Neural cell (in vitro differentiated cells): ENCODE measurements around the gene MYBPC2. TPM values are rescaled to one million over a fixed set of nuclear protein-coding genes. Genes with fewer than 3 reads are reported as not detected.

Source experiments
- H2AFZ ChIP-seq: fragments of 200-600, 300-800 bp; sonication (generic), shearing (Covaris generic); 2 replicates; pipeline ENCODE4 v1.6.0; 2014; ENCODE audit warnings: low read depth, mild to moderate bottlenecking, antibody characterized with exemption, low read length, moderate library complexity
- H3F3A ChIP-seq: fragments of 200-600 bp; shearing (Covaris generic); 2 replicates; pipeline ENCODE4 v1.6.1; 2016; ENCODE audit warnings: mild to moderate bottlenecking, moderate library complexity, mixed read lengths, antibody characterized with exemption, low read length; ENCODE audit not compliant: insufficient read depth, poor library complexity, severe bottlenecking
- H3K27ac ChIP-seq: fragments of 200-600, 300-800 bp; sonication (generic), shearing (Covaris generic); 2 replicates; pipeline ENCODE4 v1.5.1; 2014; ENCODE audit warnings: mild to moderate bottlenecking, low read length, moderate library complexity
- H3K27me3 ChIP-seq: fragments of 300-800, 200-600 bp; sonication (generic), shearing (Covaris generic); 2 replicates; pipeline ENCODE4 v1.6.0; 2014; ENCODE audit warnings: mild to moderate bottlenecking, low read depth, low read length, moderate library complexity; ENCODE audit not compliant: insufficient read depth
- H3K36me3 ChIP-seq: fragments of 300-800, 200-600 bp; sonication (generic), shearing (Covaris generic); 2 replicates; pipeline ENCODE4 v1.5.1; 2014; ENCODE audit warnings: mild to moderate bottlenecking, antibody characterized with exemption, low read length, moderate library complexity; ENCODE audit not compliant: insufficient read depth
- H3K4me2 ChIP-seq: fragments of 300-800, 200-600 bp; sonication (generic), shearing (Covaris generic); 2 replicates; pipeline ENCODE4 v1.6.0; 2014; ENCODE audit warnings: mild to moderate bottlenecking, low read length
- H3K4me3 ChIP-seq: fragments of 300-800, 200-600 bp; sonication (generic), shearing (Covaris generic); 2 replicates; pipeline ENCODE4 v1.5.1; 2014; ENCODE audit warnings: mild to moderate bottlenecking, low read length, moderate library complexity
- H3K79me2 ChIP-seq: fragments of 200-600 bp; shearing (Covaris generic); replicated peaks from 2 replicates; pipeline ENCODE4 v1.6.0; 2014; ENCODE audit warnings: mild to moderate bottlenecking, low read length, moderate library complexity; ENCODE audit not compliant: insufficient read depth
- H3K9ac ChIP-seq: fragments of 300-800, 200-600 bp; sonication (generic), shearing (Covaris generic); 2 replicates; pipeline ENCODE4 v1.6.1; 2016; ENCODE audit warnings: mild to moderate bottlenecking, low read length, mixed read lengths
- H3K9me2 ChIP-seq: fragments of 200-600 bp; shearing (Covaris generic); 2 replicates; pipeline ENCODE4 v1.6.1; 2016; ENCODE audit warnings: mild to moderate bottlenecking, low read length, mixed read lengths; ENCODE audit not compliant: insufficient read depth
- H3K9me3 ChIP-seq: fragments of 200-600, 300-800 bp; sonication (generic), shearing (Covaris generic); 2 replicates; pipeline ENCODE4 v1.6.1; 2016; ENCODE audit warnings: mild to moderate bottlenecking, mixed run types, low read length, moderate library complexity, mixed read lengths
- H4K20me1 ChIP-seq: fragments of 200-600 bp; shearing (Covaris generic); 2 replicates; pipeline ENCODE4 v1.6.1; 2016; ENCODE audit warnings: mild to moderate bottlenecking, mixed run types; ENCODE audit not compliant: insufficient read depth
- EP300 ChIP-seq: fragments of 450-650 bp; conservative IDR thresholded peaks from 2 replicates; pipeline ENCODE4 v1.6.1; 2014; ENCODE audit warnings: antibody characterized with exemption, mild to moderate bottlenecking, moderate library complexity; ENCODE audit not compliant: poor library complexity, severe bottlenecking
- EZH2 ChIP-seq: fragments of 200-600, 300-800 bp; shearing (Covaris generic), sonication (generic); IDR thresholded peaks from 2 replicates; pipeline ENCODE4 v1.6.1; 2014; ENCODE audit warnings: antibody characterized with exemption, low read length, borderline replicate concordance, mild to moderate bottlenecking; ENCODE audit not compliant: insufficient read depth, poor library complexity, severe bottlenecking
- MXI1 ChIP-seq: fragments of 450-650 bp; conservative IDR thresholded peaks from 2 replicates; pipeline ENCODE4 v1.6.1; 2014; ENCODE audit warnings: antibody characterized with exemption, mild to moderate bottlenecking; ENCODE audit not compliant: poor library complexity, severe bottlenecking
- POLR2AphosphoS5 ChIP-seq: IDR thresholded peaks from 2 replicates; pipeline ENCODE4 v1.6.1; 2012
- RAD21 ChIP-seq: fragments of 450-650 bp; conservative IDR thresholded peaks from 2 replicates; pipeline ENCODE4 v1.6.1; 2014; ENCODE audit warnings: antibody characterized with exemption, mild to moderate bottlenecking, moderate library complexity
- REST ChIP-seq: IDR thresholded peaks from 2 replicates; pipeline ENCODE4 v1.6.1; 2012; ENCODE audit warnings: borderline replicate concordance
- SMC3 ChIP-seq: fragments of 450-650 bp; conservative IDR thresholded peaks from 2 replicates; pipeline ENCODE4 v1.6.1; 2014; ENCODE audit warnings: antibody characterized with exemption, mild to moderate bottlenecking, moderate library complexity; ENCODE audit not compliant: poor library complexity
- TAF1 ChIP-seq: IDR thresholded peaks from 2 replicates; pipeline ENCODE4 v1.6.1; 2012; ENCODE audit warnings: low read depth
- polyA plus RNA-seq: library from polyadenylated mRNA; depleted of rRNA; stranded (reverse); fragments of >200 nt; gene quantifications from 2 replicates; pipeline ENCODE4 v1.2.3, GENCODE V29; 2014
- TF ChIP-seq, protein P1 (sequence below): fragments of 450-650 bp; IDR thresholded peaks from 2 replicates; pipeline ENCODE4 v1.5.1; 2014; ENCODE audit warnings: antibody characterized with exemption, mild to moderate bottlenecking, moderate library complexity; ENCODE audit not compliant: poor library complexity, severe bottlenecking

Gene MYBPC2
- polyA plus RNA-seq, 1 donor from 2014 or later = not detected

DNA sequence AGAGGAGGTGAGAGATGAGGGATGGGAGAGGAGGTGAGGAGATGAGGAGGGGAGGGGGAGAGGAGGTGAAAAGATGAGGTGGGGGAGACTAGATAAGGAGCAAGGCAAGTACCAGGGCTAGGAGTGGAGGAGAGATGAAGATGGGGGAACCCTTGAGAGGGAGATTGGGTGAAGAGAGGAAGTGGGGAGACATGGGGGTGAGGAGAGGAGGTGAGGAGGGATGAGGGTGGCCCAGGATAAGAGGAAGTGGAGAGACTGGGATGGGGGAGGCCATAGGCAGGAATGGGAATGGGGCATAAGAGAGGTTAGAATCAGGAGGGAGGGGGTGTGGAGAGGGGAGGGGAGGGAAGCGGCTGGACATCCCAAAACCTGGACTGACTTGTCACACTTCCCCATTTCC, 26.9 kb downstream of the MYBPC2 start:
- Histone ChIP-seq H4K20me1 (no peaks in the 10 kb centered on the region), H3K9me3 (no peaks in the 10 kb centered on the region), H3K9me2 (no peaks in the 10 kb centered on the region), H3K27me3 (no peaks in the 10 kb centered on the region), H2AFZ (no peak overlapping the region), H3K27ac (no peak overlapping the region), H3K36me3 (no peaks in the 10 kb centered on the region), H3K4me2 (no peak overlapping the region), H3K4me3 (no peak overlapping the region), H3K79me2 (no peaks in the 10 kb centered on the region), H3F3A (no peaks in the 10 kb centered on the region), H3K9ac (no peak overlapping the region)
- TF ChIP-seq RAD21 (no peak), EP300 (no peak), SMC3 (no peak)

- H3K9ac ChIP-seq = no peak overlapping the region
- no peaks in the 10 kb centered on the region for H4K20me1 ChIP-seq
- no peaks in the 10 kb centered on the region for H3K9me3 ChIP-seq
- H3K36me3 ChIP-seq = no peaks in the 10 kb centered on the region
- H3K9me2 ChIP-seq = no peaks in the 10 kb centered on the region
- no peak overlapping the region for H3K27ac ChIP-seq
- H2AFZ ChIP-seq = no peak overlapping the region
- H3K4me3 ChIP-seq = no peak overlapping the region
- no peaks in the 10 kb centered on the region for H3K79me2 ChIP-seq
- no peaks in the 10 kb centered on the region for H3K27me3 ChIP-seq
- no peaks in the 10 kb centered on the region for H3F3A ChIP-seq
- no peak overlapping the region for H3K4me2 ChIP-seq
- TF ChIP-seq TAF1 (no peak), EP300 (no peak), SMC3 (no peak), EZH2 (no peak), RAD21 (no peak), POLR2AphosphoS5 (no peak), MXI1 (no peak), REST (no peak)
- TF ChIP-seq, protein P1, sequence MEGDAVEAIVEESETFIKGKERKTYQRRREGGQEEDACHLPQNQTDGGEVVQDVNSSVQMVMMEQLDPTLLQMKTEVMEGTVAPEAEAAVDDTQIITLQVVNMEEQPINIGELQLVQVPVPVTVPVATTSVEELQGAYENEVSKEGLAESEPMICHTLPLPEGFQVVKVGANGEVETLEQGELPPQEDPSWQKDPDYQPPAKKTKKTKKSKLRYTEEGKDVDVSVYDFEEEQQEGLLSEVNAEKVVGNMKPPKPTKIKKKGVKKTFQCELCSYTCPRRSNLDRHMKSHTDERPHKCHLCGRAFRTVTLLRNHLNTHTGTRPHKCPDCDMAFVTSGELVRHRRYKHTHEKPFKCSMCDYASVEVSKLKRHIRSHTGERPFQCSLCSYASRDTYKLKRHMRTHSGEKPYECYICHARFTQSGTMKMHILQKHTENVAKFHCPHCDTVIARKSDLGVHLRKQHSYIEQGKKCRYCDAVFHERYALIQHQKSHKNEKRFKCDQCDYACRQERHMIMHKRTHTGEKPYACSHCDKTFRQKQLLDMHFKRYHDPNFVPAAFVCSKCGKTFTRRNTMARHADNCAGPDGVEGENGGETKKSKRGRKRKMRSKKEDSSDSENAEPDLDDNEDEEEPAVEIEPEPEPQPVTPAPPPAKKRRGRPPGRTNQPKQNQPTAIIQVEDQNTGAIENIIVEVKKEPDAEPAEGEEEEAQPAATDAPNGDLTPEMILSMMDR = no peak
Observed at GRCh38 chr19:50460161-50460765, 27.6 kb downstream of the MYBPC2 start.
